Brain pericyte (primary cell): ENCODE results near the gene KCNJ12.

Experiments used
- DNase-seq: peaks from one replicate; pipeline ENCODE4 v3.0.0-alpha.2; 2012; ENCODE audit warnings: low read depth, low spot score

Gene KCNJ12

DNA sequence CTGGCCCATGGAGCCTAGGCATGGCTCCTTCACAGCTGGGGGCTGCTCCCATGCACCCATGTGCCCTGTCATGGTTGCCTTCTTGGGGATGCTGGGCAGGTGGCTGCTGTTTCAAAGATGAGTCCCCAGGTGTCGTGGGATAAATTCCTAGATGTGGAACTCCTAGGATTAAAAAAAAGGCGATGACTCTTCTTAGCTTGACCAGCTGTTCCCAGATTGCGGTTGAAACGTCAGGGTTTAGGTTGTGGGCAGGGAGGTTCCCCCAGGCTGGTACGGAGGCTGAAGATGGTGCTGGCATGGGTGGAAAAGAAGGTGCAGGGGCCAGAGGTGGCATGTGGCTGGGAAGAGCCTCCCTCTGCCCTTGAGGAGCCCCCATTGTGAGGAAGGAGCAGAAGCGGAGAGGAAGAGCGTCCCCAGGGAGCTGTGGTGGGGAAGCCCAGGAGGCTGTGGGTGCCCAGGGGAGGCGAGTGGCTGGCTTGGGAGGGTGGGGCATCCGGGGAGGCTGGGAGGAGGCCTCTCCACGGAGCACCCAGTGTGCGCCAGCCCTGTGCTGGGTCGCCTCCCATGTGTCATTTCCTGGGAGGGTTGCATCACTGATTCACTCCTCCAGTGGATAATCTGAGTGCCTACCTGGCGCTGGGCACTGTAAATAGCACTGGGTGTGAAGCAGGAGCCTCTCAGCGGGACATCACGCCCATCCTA is 7.5 kb upstream of the KCNJ12 start:
- no peak for DNase-seq

DNA sequence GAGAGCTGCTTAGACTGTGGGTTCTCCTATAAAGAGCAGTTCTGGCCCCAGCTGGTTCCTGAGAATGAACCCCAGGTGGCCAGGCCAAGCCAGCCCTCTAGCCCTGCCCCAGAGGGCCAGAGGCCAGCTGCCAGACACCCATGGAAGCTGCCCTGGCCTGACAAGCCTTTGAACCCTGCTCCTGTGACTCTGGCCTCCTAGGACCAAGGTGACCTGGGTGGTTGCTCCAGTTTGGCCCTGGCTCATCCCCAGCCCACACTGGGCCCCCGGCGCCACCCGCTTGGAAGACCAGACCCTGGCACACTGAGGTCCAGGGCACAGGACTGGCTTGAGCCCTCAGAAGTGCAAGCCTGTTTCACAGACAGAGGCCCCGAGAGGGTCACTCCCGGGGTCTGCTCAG is 6.8 kb upstream of the KCNJ12 start:
- DNase-seq, result no peak

GRCh38 chr17:21370430-21370829 is 5.7 kb upstream of the KCNJ12 start:
- no peak for DNase-seq

DNA sequence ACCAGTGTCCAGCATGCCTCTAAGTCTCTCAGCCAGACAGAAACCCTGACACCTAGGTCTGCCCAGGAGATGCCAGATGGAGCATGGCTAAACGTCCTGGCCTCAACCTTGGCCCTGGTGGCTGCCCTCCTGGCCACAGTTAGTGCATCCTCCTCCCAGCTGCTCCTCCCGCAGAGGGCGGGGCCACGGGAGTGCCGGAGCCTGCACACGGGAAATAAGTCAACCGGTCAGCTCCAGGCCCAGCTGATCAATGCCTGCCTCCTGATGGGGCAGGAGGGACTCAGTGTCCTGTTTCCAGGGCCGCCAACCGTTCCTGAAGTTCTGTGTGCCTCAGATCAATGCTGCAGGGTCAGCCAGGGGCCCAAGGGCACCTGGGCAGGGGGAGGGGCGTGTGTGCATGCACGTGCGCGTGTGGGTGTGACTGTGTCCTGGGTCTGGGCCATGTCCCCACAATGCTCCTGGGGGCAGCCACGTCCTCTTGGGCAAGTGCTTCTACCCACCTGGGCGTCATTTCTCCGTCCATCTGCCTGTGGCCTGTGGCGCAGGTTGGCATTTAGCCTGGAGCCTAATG is 4.6 kb upstream of the KCNJ12 start:
- no peak for DNase-seq

- DNase-seq, result no peak
These were observed 3.8 kb upstream of the KCNJ12 start for GRCh38 chr17:21372256-21372954.

- no peak for DNase-seq
These were observed 3.1 kb upstream of the KCNJ12 start for GRCh38 chr17:21373036-21373435.

DNA sequence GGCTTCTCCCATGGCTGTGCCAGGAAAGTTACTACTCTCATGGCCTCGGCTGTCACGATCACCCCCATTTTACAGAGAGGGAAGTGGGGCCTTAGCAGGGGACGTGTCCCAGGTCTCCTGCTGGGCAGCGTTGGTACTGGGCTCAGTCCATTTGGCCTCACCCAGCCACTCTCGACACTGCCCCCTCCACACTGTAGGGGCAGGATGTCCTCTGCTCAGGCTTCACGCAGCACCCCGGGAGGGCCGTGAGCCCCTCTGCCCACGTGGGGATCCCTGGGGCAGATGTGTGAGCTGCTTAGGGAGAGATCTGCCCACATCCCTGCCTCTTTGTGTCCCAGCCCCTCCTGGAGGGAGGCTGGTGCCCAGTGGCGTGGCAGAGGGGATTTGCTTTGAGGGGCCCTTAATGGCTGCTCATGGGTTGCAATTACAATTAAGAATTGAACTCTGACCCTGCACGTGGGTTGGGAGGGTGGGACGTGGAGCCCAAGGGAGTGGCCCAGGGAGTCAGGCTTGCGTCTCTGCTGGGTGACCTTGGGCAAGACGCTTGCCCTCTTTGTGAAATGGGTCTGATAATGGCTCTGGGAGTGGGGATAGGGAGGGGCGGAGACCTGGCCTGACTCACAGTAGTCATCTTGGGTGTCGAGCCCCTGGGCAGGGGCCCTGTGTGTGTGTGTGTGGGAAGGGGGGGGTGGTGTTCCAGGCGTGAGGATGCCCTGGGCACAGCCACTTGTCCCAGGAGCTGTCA is 2.3 kb upstream of the KCNJ12 start:
- no peak for DNase-seq

GRCh38 chr17:21374441-21375161 is 1.6 kb upstream of the KCNJ12 start:
- no peak for DNase-seq

DNA sequence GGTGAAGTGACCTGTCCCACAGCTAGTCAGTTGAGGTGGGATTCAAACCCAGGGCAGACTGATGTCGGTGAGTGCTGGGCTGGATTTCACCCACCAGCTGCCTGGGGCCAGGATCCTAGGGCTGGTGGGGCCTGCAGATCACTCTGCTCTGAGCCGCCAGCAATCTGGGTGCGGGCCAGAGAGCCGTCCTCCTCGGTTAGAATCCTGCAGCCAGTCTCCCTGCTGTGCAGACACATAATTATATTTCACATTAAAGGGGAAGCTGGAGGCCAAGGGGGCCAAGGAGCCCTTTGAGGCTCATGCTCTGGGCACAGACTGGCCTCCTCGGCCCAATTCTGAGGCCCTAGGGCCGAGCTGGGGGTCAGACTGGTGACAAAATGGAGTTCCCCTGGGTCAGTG is 996 bp upstream of the KCNJ12 start:
- DNase-seq, result no peak

DNA sequence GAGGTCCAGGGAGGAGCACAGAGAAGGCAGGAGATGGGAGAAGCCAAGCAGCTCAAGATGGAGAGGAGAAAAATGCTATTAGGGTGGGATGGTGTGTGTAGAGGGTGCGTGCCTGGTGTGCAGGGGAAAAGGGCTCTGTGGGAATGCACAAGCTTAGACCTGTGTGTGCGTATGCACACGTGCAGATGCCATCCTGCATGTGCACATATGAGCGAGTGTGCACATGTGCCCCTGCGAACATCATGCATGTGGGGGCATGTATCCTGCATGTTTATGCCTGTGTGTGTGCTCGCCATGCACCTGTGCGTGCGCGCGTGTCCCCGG is 438 bp upstream of the KCNJ12 start:
- DNase-seq, result no peak

DNA sequence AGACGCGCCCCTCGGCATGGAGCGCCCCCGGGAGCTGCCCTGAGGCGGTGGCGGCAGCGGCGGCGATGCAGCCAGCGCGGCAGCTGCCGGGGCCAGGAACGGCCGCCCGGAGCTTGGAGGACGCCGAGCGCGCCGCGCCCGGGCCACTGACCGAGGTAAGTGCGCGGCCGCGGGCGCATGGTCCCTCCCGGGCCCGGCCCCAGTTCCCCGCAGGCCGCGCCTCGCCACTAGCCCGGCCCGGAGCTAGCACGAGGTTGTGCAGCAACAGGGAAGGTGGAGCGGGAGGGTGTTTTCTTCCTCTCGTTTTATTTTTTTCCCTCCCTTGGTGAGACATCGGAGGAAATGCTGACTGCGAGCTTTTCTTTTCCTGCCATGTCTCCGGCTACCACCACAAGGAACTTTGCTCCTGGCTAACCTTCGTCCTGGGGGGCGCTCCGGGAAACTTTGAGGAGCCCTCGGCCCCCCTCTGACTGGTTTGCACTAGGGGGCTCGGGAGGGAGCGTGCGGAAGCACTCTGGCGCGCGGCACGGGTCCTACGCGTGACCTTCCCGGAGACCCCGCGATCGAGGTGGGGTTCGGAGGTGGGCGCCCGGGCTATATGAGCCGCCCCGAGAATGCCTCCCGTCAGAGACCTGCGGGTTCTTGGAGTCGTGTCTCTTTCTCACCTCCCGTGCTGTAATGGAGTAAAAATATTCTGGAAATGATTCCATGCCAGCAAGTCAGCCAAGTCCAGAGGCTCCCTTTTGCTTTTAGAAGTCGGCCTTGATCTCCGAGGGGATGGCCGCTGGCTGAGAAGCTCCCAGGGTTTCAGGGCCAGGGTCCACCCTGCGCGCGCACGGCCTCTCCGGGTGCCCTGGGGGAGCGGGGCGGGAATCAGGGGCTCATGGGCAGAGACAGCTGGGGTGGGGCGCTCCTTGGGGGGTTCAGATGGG is 868 bp downstream of the KCNJ12 start:
- DNase-seq, result no peak

- DNase-seq, result no peak
These were observed 1.7 kb downstream of the KCNJ12 start for GRCh38 chr17:21377705-21378396.

- no peak for DNase-seq
These were observed 2.4 kb downstream of the KCNJ12 start for GRCh38 chr17:21378553-21378952.

DNA sequence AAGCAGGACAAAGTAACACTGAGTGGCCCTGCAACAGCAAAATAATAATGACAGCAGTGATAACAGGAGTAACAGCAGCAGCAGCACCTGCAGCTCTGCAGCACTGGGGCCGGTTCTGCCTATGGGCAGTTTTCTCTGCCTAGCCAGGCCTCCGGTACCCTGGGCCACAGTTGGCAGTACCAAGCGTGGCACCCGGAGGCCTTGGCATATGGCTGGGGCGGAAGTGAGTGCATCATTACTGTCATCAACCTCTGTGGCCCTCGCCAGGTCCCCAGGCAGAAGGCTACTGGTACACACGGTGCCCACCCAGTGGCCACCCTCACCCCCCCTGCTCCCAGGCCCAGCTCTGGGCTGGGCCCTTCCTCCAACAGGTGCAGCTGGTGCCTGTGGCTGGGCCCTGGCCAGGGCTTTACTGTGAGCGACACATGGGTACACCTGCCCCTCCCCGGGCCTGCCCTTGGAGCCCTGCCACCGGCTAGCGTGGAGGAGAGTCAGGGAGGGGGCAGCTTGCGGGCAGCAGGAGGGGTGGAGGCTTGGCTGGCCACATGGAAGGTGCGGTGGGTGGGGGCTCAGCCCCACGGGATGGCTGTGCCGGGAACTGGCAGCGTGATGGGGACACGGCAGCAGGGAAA is 3.0 kb downstream of the KCNJ12 start:
- no peak for DNase-seq

GRCh38 chr17:21380659-21381058 is 4.5 kb downstream of the KCNJ12 start:
- DNase-seq, result no peak

DNA sequence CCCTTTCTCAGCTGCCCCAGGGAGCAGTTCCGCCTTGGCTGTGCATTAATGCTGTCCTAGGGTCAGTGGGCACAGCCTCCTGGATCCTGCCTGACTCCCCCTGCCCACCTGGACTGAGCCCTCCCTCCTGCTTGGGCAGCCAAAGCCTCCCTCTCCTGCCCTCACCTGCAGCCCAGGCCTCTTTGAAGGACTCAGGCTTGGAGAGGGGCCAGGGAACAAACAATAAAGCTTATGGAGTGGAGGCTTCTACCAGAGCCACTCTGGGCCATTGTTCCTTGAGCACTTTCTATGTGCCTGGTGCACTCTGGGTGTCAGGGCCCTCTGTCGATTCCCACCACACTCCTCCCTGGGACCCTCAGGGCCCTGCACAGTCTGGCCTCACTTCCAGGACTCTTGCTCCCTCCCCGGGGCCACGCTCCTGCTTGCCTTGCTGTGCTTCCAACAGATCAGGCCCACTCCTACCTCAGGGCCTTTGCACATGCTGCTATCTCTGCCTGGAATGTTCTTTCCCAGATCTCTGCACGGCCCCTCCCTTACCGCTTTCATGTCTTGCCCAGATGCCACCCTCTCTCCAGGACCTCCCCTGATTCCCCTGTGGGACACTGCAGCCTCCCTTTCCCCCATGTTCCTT is 5.0 kb downstream of the KCNJ12 start:
- DNase-seq, result no peak

DNA sequence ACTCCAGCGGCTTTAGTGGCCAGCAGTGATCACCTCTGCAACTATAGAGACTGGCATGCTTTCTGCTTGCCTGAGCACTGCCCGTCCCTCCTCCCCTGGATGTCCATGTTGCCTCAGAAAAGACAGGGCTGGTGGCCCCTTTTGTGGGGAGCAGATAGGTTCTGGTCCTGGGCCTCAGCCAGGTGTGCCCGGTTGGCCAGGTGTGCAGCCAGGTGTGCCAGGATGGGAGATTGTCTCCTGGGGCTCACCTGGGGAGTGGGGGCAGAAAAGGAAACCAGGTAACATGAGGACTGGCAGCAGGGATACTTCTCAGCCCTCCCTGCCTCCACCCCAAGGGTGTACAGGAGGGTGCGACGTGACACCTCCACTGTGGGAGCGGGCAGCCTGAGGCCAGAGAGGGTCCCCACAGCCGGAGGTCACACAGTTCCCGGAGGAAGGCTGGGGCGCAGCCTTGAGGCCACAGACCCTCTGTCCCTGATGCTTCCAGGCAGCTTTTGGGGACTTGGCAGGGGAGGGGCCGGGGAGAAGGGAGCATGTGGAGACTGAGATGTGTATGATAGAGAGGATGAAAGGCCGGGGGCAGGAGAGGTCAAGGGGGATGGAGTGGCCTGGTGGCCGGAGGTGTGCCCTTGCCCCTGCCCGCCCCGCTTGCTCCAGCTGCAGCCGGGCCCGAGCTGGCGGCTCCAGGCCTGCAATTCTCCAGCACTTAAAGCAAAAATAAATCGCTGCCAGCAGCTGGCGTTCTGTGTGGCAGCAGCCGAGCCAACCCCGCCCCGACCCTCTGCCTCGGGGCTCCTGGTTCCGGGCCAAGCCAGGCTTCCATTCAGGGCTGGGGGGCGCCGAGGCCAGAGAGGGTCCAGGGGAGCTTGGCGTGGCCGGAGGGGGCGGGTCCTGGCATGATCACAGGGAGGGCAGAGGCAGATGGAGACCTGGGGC is 6.7 kb downstream of the KCNJ12 start:
- DNase-seq, result no peak

DNA sequence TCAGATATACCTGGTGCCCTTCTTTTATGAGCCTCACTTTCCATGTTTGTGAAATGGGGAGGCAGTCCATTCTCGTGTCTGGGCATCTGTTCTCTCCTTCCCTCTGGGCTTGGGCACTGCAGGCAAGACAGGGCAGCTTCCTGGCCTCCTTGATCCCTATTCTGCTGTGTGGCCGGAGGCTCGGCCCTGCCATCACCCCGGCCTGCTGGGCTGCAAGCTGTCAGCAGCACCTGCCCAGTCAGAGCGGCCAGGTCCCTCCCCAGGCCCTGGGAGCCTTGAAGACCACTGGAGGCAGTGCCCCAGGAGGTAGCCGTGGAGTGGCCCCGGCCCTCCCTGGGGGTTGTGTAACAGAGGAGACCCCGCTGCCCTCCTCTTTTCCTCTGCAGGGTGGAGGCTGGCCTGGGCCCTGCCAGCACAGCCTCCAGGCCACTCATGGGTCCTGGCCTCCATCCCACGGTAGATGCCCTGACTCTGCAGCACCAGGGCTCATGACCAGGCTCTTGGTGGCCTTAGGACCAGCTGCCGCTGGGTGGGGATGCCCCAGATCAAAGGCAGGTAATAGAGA is 9.2 kb downstream of the KCNJ12 start:
- no peak for DNase-seq
